G401.6 (cell line): Measurements from ENCODE around the gene CIB4.

Experiments
- FAIRE-seq: peaks from 2 replicates; lab custom pipeline; 2012; peaks lifted over from hg19 to GRCh38; lab: Jason Lieb, UNC

CIB4 gene

DNA sequence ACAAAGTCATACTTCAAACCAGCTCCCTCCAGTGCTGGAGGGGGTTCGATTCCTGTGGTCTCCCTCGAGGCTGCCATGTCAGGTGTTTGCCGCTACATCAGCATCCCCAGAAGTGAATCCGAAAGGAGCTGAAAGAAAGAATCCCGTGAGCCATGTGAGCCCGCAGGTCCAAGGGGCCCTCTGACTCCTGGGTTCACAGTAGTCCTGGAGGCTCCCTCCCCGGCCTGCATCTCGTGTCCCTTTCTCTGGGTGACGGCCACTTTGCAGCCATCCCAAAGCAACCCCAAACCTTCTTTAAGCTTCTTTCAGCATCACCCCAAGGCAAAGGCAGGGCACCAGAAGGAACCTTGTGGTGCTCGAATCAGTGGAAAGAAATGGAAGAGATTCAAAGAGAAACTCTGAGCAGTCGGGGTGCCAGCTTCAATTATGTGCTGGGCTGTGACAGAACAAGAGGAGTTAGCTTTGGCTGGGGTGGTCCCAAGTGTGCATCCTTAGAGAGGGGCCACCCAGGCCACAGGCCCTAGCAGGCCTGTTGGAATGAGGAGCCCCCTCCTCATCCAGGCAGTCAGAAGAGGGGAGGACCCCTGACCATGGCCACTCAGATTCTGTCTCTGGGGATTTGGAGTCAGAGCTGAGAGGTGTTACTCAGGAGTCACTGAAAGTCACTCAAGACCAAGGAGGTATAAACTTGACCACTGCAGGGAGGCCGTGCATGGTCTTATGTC, 59.7 kb downstream of the CIB4 start:
- no peak for FAIRE-seq

DNA sequence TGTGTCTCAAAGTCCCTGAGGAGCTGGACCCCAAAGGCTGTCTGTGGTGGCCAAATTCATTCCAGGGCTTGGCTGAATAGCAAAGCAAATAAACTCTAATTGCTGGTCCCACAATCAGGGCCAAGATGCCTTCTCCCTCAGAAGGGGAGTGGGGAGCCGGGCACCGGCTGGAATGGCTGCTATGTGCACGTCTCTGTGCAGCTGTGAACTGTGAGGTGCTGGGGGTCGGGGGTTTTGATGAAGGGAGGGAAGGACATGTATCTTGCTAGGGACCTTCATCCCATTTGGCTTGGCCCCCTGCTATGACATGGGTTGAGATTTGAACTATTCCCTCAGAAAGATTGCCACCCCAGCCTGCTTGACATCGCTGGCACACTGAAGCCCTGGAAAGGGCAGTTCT, 60.4 kb downstream of the CIB4 start:
- FAIRE-seq = no peak

DNA sequence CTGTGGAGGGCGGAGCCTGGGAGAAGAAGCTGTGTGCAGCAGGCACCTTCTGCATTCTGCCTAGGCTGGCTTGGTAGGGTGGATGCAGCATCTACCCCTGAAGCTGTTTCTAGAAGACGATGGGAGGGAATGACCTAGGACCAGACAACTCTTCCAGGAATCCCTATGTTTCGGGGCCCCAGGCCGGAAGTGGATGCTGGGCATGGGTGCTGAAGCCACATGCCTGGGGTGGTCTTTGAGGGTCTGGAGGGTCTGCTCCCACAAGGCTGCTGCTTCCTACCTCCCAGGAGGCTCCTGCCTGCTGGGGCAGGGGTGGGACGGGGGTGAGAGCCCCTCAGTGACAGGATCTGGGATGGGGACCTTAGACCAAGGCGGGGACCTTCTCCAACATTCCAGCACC, 61.0 kb downstream of the CIB4 start:
- no peak for FAIRE-seq

DNA sequence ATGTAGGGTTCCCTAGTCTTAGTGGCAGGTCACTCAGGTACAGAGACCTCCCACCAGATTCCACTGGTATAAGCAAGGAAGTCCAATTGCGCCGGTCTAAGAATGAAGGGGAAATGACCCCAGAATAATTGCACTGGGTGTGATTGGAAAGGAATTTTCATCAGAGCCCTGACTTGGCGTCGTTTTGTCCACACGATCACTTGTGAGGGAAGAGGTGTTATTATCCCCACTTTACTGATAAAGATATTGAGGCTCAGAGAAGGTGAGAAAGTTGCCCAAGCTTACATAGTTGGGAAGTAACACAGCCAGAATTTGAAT, 61.5 kb downstream of the CIB4 start:
- no peak for FAIRE-seq

DNA sequence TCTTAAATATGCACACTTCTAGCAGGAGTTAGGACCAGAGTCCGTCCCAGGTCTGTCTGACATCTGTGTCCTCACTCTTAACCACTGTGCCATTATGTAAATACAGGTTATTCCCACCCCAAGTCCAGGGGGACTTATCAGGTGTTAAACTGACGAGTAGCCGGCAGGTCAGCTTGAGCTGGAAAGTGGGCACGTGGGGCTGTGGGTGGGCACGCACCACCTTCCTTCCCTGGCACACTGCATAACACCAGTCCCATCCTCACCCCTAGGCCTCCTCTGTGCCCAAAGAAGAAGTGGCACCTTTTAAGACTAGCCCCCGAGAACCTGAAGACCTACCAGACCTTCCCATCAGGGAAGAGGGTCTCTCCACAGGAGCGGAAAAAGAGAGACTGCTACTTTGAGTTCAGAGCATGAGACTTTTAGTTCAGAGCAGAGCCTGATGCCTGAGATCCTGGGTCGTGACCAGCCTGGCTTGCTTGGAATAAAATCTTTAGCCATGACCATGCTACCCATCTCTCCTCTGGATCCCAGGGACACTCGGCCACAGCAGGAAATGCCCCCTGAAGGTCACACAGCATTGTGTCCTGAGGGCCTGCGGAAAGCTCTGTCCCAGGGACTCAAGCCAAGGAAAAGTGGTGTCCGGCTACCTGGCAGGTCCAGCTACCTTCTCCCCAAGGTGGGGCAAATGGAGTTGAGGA, 62.0 kb downstream of the CIB4 start:
- FAIRE-seq = no peak

GRCh38 chr2:26578581-26578980, 62.6 kb downstream of the CIB4 start:
- no peak for FAIRE-seq

GRCh38 chr2:26578113-26578458, 63.1 kb downstream of the CIB4 start:
- FAIRE-seq = no peak

GRCh38 chr2:26577442-26578112, 63.6 kb downstream of the CIB4 start:
- peak; percentile 87 for FAIRE-seq

- no peak for FAIRE-seq
These were observed 64.4 kb downstream of the CIB4 start for GRCh38 chr2:26576565-26577441.

- no peak for FAIRE-seq
These were observed 65.2 kb downstream of the CIB4 start for GRCh38 chr2:26575836-26576564.

- no peak for FAIRE-seq
These were observed 66.1 kb downstream of the CIB4 start for GRCh38 chr2:26574900-26575560.

DNA sequence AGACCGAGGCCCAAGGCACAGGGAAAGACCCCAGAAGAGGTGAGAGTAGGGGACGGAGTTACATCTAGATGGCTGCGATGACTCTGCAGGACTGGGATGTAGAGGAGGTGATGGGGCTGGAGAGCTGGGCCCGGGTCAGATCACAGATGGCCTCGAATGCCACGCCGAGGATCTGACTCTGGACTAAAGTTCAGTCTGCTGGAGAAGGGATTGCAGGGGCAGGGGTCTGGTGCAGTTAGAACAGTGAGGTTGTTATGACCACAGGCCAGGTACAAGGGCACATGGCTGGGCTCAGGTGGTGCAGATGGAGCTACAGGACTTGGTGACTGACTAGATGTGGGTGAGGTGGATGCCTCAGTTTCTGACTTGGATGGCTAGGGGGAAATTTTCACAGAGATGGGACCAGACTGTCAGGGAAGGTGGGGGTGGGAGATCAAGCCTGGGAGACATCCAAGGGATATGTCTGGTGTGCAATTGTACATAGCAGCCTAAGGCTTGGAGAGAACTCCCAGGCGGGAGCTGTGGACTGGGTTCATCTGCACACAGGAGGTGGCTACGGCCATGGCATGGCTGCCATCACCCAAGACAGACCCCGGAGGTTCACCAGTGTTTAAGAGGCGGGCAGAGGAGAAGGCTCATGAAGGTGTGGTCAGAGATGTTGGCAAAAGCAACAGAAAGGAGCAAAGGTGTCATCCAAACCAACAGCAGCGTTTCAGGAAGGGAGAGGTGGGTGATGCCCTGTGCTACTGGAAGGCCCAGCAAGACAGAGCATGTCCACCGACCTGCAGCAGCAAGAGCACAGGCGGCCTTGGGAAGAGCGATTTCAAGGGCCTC, 66.9 kb downstream of the CIB4 start:
- no peak for FAIRE-seq

- no peak for FAIRE-seq
These were observed 67.8 kb downstream of the CIB4 start for GRCh38 chr2:26573241-26573925.

- FAIRE-seq = no peak
These were observed 68.6 kb downstream of the CIB4 start for GRCh38 chr2:26572591-26572990.

DNA sequence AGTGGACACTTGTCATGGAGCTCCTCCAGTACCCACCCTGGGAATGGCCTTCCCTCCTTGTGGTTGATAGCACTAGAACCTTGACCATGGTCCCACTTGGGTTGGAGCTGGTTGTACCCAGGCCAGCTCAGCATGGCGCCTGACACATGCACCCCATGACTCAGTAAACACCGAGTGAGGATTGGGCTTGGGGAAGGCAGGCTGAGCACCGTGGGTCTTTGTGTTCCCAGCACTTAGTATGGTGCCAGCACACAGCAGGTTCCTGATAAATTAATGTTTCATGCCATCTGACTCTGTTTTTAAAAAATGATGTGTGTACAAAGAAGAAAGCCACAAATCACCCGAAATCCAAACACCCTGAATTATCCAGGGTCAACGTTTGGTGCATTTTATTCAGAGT, 69.8 kb downstream of the CIB4 start:
- FAIRE-seq = no peak

DNA sequence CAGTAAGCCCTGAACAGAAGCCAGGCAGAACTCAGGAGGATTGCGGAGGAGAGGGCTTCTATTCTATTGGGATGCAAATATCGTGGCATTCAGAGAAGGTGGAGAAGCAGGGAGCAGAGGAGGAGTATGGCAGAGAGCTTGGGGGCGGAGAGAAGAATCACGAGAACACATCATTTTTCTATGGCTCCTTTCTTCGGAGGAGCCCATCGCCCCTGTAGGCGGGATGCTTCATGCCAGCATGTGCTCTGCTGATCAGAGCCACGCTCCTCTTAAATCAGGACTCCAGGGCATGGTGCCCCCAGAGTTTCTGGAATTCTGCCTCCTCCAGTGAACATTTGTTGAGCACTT, 71.1 kb downstream of the CIB4 start:
- no peak for FAIRE-seq

- no peak for FAIRE-seq
These were observed 71.7 kb downstream of the CIB4 start for GRCh38 chr2:26569216-26570082.

- FAIRE-seq = no peak
These were observed 72.9 kb downstream of the CIB4 start for GRCh38 chr2:26568076-26568890.
